COLO829 (cell line): ENCODE results near the gene ZNF90.
"Not testable (repeated sequence)": the region's sequence is repeated elsewhere in the genome, so short reads cannot be mapped to it uniquely, and the experiment has no call there.

ENCODE experiments used
- DNase-seq: peaks from one replicate; pipeline ENCODE4 v3.0.0; 2012; ENCODE audit warnings: low spot score

The ZNF90 gene

DNA sequence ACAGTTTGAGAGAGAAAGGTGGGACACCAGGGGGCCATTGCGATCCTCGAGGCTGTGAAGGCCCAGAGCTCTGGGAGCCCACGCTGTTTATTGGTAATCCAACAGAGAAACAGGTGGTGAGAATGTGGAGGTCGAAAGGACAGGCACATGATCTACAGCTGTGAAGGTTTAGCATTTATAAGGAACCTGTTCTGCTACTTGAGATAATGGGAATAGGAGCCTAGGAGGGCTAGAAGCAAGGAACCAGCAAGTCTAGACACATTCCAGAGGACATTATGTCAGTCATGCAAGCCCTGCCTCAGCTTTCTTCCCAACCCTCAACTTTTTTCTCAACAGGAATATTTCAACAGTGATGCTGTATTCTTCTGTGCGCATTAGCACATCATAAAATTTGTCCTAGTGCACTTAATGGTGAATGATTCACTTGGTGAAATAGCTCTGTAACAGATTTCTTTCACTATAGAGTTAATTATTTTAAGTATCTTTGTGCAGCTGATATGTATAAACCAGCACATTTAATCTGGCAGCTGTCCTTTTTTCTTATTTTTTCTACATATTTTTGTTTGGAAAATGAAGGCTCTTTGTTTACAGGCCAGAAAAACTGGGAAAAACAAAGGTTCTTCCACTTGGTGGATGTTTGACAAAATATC, 25.4 kb downstream of the ZNF90 start:
- no peak for DNase-seq

DNA sequence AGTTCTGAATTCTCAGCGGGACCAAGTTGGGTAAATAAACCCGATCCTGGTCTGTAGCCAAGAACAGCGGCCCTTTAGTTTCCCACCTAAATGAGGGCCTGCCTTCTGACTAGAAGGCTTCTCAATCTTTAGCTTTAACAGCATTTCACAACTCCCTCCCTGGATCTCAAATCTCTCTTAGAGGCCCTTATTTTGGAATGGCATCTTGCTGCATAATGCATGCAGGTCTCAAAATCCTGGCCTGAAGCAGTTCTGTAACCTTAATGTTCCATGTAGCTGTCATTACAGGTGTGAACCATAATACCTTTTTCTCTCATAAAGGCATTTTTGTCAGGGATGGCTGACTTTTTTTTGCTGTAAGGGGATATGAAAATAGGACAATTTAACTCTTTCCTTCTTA, 29.5 kb downstream of the ZNF90 start:
- DNase-seq = no peak

DNA sequence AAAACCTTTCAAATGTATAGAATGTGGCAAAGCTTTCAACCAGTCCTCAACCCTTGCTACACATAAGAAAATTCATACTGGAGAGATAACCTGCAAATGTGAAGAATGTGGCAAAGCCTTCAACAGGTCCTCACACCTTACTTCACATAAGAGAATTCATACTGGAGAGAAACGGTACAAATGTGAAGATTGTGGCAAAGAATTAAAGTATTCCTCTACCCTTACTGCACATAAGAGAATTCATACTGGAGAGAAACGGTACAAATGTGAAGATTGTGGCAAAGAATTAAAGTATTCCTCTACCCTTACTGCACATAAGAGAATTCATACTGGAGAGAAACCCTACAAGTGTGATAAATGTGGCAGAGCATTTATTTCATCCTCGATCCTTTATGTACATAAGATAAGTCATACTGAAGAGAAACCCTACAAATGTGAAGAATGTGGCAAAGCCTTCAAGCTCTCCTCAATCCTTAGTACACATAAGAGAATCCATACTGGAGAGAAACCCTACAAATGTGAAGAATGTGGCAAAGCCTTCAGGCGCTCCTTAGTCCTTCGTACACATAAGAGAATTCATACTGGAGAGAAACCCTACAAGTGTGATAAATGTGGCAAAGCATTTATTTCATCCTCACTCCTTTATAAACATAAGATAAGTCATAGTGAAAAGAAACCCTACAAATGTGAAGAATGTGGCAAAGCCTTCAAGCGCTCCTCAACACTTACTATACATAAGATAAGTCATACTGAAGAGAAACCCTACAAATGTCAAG, 40.5 kb downstream of the ZNF90 start:
- DNase-seq = not testable (repeated sequence)

DNA sequence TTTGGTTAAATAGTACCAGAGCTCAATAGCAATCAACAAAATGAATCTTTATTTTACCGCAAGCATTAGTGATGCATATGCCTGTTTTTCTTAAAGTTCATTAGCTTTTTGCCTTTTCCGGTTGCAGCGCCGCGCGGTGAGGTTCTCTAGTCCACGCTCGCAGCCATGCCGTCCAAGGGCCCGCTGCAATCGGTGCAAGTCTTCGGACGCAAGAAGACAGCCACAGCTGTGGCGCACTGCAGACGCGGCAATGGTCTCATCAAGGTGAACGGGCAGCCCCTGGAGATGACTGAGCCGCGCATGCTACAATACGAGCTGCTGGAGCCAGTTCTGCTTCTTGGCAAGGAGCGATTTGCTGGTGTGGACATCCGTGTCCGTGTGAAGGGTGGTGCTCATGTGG, 47.1 kb downstream of the ZNF90 start:
- DNase-seq = no peak

DNA sequence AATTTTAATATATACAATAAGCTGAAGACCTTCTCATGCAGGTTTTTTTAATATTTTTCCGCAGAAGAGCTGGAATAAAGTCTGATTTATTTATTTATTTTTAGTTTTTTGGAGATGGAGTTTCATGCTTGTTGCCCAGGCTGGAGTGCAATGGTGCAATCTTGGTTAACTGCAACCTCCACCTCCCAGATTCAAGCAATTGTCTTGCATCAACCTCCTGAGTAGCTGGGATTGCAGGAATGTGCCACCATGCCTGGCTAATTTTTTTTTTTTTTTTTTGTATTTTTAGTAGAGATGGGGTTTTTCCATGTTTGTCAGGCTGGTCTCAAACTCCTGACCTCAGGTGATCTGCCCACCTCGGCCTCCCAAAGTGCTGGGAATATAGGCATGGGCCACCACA, 55.1 kb downstream of the ZNF90 start:
- DNase-seq = not testable (repeated sequence)

DNA sequence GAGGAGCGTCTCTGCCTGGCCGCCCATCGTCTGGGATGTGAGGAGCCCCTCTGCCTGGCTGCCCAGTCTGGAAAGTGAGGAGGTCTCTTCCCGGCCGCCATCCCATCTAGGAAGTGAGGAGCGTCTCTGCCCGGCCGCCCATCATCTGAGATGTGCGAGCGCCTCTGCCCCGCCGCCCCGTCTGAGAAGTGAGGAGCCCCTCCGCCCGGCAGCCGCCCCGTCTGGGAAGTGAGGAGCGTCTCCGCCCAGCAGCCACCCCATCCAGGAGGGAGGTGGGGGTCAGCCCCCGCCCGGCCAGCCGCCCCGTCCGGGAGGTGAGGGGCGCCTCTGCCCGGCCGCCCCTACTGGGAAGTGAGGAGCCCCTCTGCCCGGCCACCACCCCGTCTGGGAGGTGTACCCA, 59.9 kb downstream of the ZNF90 start:
- not testable (repeated sequence) for DNase-seq

DNA sequence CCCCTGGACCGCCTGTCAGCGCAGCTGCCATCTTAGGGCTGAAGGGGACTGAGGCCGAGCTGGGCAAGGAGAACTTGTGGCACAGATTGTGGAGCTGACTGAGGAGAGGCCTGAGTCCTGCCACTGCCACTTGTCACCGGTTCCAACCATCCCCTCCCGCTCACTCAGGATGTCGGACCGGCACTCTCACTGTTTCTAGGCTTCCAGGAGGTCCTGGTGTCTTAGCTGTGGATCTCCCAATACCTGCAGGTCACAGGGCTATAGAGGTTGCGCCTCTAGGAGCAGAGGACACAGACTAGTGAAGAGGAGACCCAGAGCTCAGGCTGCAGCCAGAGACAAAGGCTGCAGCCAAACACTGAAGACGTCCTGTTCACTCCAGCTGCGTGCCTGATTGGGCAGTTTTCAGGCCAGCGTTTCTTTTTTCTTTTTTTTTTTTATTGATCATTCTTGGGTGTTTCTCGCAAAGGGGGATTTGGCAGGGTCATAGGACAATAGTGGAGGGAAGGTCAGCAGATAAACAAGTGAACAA, 73.9 kb downstream of the ZNF90 start:
- DNase-seq = no peak

DNA sequence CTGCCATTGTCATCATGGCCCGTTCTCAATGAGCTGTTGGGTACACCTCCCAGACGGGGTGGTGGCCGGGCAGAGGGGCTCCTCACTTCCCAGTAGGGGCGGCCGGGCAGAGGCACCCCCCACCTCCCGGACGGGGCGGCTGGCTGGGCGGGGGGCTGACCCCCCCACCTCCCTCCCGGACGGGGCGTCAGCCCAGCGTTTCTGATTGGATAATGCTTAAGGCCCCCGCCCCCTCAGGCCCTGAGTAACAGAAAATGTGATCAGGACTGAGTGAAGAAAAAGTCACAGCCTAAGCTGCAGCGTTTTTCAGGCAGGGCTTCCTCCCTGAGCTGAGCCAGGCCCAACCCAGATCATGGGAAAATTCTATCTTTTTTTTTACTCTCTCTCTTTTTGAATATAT, 74.7 kb downstream of the ZNF90 start:
- not testable (repeated sequence) for DNase-seq

DNA sequence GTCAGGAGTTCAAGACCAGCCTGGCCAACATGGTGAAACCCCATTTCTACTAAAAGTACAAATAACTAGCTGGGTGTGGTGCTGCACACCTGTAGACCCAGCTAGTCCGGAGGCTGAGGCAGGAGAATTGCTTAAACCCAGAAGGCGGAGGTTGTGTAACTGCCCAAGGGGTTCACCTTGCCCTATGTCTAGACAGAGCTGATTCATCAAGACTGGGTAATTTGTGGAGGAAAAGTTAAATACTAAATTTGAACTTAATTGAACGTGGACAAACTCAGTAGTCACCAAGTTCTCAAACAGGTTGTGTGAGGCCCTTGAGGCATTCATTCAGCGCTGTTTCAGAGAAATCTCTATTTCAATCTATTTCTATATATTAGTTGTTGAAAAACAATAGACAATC, 75.5 kb downstream of the ZNF90 start:
- no peak for DNase-seq

DNA sequence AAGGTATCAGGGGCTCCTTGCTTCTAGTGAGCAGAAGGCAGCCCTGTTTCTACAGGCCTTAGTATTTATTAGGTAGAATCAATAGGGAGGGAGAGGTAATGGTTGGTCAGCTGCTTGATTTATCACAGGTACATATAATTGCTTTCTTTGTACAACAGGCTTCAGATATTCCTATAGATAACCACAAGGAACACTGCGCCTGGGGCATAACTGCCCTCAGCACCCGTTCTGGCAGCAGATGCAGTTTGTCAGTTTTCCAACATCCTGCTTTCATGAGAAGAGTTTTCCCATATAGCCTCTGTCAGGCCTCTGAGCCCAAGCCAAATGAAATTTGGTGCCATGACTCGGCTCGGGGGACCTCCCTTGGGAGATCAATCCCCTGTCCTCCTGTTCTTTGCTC, 76.8 kb downstream of the ZNF90 start:
- DNase-seq = no peak

DNA sequence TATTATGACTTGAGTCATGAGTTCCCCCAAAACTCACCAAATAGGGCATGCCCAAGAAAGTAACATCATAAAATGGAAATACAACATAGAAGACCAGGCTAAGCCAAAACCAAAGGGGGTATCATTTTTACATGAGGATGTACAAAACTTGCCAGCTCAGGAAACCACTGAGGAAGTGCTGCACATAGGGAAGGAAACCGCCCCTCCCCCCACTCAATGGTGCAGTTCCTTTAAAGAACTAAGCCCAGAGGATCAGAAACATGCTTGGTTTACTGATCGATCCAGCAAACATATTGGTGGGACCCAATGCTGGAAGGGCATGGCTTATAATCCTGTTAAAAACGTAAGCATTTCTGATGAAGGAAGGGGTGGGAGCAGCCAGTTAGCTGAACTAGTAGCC, 85.0 kb downstream of the ZNF90 start:
- DNase-seq = no peak

DNA sequence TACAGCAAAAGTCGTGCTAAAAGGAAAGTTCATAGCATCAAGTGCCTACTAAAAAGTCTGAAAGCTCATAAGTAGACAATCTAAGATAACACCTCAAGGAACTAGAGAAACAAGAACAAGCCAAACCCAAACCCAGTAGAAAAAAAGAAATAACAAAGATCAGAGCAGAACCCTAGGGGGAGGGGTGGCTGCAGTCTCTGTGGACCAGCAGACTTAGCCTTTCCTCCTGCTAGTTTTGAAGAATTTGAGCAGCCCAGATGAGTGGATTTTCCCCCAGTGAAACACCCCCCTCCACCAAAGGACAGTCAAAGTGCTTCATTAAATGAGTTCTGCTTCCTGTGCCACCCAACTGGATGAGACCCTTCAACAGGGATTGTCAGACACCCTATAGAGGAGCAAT, 86.7 kb downstream of the ZNF90 start:
- no peak for DNase-seq

DNA sequence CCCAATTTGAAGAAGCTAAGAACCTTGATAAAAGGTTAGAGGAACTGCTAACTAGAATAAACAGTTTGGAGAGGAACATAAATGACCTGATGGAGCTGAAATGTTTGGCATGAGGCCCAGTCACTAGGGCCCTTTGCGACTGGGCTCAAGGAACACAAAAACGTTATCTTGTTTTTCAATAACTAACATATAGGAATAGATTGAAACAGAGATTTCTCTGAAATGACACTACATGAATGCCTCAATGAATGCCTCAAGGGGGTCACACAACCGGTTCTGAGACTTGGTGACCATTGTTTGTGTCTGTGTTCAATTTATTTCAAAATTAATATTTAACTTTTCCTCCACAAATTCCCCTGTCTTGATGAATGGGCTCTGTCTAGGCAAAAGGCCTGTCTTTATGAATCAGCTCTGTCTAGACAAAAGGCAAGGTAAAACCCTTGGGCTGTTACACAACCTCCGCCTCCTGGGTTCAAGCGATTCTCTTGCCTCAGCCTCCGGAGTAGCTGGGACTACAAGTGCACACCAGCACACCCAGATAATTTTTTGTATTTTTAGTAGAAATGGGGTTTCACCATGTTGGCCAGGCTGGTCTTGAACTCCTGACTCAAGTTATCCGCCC, 88.3 kb downstream of the ZNF90 start:
- DNase-seq = no peak

DNA sequence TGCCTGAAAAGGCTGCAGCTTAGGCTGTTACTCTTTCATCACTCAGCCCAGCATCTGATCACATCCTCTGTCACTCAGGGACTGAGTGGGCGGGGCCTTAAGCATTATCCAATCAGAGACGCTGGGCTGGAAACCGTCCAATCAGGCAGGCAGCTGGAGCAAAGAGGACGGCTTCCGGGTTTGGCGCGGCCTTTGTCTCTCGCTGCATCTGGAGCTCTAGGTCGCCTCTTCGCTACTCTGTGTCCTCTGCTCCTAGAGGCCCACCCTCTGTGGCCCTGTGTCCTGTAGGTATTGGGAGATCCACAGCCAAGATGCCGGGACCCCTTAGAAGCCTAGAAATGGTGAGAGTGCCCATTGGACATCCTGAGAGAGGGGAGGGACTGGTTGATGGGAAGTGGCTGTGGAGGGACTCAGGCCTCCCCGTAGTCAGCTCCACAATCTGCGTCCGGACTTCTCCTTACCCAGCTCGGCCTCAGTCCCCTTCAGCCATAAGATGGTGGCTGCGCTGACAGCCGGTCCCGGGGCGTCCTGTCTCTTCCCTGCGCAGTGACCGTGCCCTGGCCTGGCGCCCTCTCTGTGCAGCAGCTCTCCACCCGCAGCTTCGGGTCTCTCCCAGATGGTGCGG, 89.3 kb downstream of the ZNF90 start, which contains the start of gene ZNF486:
ZNF486 (plus strand) TSS at position 195 of the 625 bp plus-strand sequence; CDS start at position 312, 117 bp downstream.
- DNase-seq = peak; percentile 6

DNA sequence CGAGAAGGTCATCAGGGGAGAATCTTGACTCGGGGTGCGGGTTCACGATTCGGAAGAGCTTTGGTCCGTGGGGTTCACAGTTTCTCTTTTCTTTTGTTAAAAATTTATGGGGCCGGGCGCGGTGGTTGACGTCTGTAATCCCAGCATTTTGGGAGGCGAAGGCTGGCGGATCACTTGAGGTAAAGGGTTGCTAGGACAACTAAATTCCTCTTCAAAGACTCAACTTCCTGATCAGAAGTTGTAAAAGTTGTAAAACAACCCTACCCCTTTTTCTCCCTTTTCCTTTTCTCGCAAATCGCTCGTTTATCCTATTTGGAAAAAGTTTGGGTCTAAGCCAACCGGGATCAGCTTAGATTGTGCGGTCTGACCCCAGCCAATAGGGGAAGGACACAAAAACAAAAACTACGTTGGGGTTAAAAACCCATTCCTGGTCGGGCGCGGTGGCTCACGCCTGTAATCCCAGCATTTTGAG, 89.9 kb downstream of the ZNF90 start:
- no peak for DNase-seq
